Stimulated activated CD4-positive, alpha-beta T cell treated with anti-CD3 and anti-CD28 coated beads, Interleukin-15, amount 100 ng/mL, for 48 hours (primary cell): ENCODE data around the gene SCAF11.

Experiments
- DNase-seq, 2 donors: peaks; one replicate each; pipeline ENCODE4 v3.0.0-alpha.2; 2020; ENCODE audit warnings: low read depth in 2 of 2

Gene SCAF11

GRCh38 chr12:45913631-45914030 is 76.7 kb downstream of the SCAF11 start:
- no peak for DNase-seq

GRCh38 chr12:45912774-45913173 is 77.6 kb downstream of the SCAF11 start:
- DNase-seq, result no peak

GRCh38 chr12:45909041-45909713 is 81.2 kb downstream of the SCAF11 start:
- no peak for DNase-seq

GRCh38 chr12:45907955-45908354 is 82.4 kb downstream of the SCAF11 start:
- DNase-seq, result no peak

- DNase-seq, result no peak
Observed at GRCh38 chr12:45898094-45898493, 92.3 kb downstream of the SCAF11 start.

- DNase-seq, result no peak
Observed at GRCh38 chr12:45895961-45896360, 94.4 kb downstream of the SCAF11 start.

- DNase-seq, result no peak
Observed at GRCh38 chr12:45893240-45893639, 97.1 kb downstream of the SCAF11 start.

- DNase-seq, result no peak
Observed at GRCh38 chr12:45890276-45890675, 100.1 kb downstream of the SCAF11 start.

- no peak for DNase-seq
Observed at GRCh38 chr12:45887544-45887943, 102.8 kb downstream of the SCAF11 start.

- DNase-seq, result no peak
Observed at GRCh38 chr12:45886685-45887084, 103.7 kb downstream of the SCAF11 start.

GRCh38 chr12:45883187-45883586 is 107.2 kb downstream of the SCAF11 start:
- no peak for DNase-seq

GRCh38 chr12:45880533-45880932 is 109.8 kb downstream of the SCAF11 start:
- no peak for DNase-seq

- DNase-seq, result no peak
Observed at GRCh38 chr12:45879363-45879895, 110.9 kb downstream of the SCAF11 start.

- DNase-seq, result no peak
Observed at GRCh38 chr12:45878630-45879255, 111.6 kb downstream of the SCAF11 start.

- DNase-seq, result no peak
Observed at GRCh38 chr12:45877069-45877468, 113.3 kb downstream of the SCAF11 start.

GRCh38 chr12:45872446-45872845 is 117.9 kb downstream of the SCAF11 start:
- DNase-seq, result no peak
